Measurements from ENCODE around the gene FBXO44. TPM values are rescaled to one million over a fixed set of nuclear protein-coding genes. Genes with fewer than 3 reads are reported as not detected.
A peak's percentile ranks its signal among the peaks of the same experiment; 100 is the strongest.

Gene FBXO44
- total RNA-seq, 2 donors from 2014 or later: 29.1 to 39.1 TPM

DNA sequence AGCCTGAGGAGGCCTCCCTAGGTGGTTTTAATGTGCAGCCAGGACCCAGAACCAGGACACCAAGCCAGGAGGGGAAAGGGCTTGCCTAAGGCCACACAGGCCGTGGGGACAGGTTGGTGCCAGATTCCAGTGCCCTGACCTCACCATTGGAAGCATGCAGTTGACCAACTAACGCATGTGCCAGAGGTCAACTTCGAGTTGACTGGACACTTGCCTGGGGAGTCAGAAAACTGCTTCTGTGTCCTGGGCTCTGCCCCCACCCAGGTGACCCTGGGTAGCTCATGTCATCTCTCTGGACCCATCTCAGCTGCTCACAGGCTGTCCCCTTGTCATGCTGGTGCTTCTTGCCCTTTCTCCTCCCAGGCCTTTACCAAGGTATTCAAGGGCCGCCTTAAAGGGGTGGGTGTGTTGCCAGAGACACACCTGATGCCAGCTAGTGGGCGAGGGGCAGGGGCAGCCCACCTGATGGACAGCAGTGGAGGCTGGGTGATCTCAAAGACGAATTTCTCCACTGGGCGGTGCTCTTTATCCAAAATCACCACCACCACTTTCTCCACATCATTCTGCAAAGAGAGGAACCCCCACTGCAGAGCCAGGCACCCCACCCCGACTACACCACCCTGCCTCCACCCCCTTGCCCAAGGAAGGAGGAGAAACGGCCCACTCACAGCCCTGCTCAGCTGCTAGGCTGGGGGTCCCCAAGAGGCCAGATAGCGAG lies 21.9 kb downstream of the FBXO44 start:
- Mint-ChIP-seq H3K9me3 (no peaks in the 10 kb centered on the region), H3K27ac (peak overlapping the region; percentile 13), H3K4me3 (no peak overlapping the region), H3K4me1 (peaks cover 2% of the 10 kb centered on the region), H3K36me3 (ENCODE audit: low read depth) (peaks cover 42% of the 10 kb centered on the region), H3K27me3 (ENCODE audit: insufficient read depth) (no peaks in the 10 kb centered on the region)
- Histone ChIP-seq H3K9me3 (ENCODE audit: control insufficient read depth, low read length) (no peaks in the 10 kb centered on the region), H3K9ac (ENCODE audit: extremely low read depth, low read length, poor library complexity, severe bottlenecking) (no peak overlapping the region), H3K27ac (ENCODE audit: low read depth, low read length) (no peak overlapping the region), H3K4me1 (ENCODE audit: control insufficient read depth, insufficient read depth, low read length) (no peaks in the 10 kb centered on the region), H3K4me3 (ENCODE audit: low read length) (no peak overlapping the region), H3K27me3 (ENCODE audit: control insufficient read depth, insufficient read depth, low read length, poor library complexity, severe bottlenecking) (no peaks in the 10 kb centered on the region), H3K36me3 (ENCODE audit: control insufficient read depth, insufficient read depth, low read length) (peaks cover 28% of the 10 kb centered on the region)
- no peak for DNase-seq
- TF ChIP-seq, protein P1, sequence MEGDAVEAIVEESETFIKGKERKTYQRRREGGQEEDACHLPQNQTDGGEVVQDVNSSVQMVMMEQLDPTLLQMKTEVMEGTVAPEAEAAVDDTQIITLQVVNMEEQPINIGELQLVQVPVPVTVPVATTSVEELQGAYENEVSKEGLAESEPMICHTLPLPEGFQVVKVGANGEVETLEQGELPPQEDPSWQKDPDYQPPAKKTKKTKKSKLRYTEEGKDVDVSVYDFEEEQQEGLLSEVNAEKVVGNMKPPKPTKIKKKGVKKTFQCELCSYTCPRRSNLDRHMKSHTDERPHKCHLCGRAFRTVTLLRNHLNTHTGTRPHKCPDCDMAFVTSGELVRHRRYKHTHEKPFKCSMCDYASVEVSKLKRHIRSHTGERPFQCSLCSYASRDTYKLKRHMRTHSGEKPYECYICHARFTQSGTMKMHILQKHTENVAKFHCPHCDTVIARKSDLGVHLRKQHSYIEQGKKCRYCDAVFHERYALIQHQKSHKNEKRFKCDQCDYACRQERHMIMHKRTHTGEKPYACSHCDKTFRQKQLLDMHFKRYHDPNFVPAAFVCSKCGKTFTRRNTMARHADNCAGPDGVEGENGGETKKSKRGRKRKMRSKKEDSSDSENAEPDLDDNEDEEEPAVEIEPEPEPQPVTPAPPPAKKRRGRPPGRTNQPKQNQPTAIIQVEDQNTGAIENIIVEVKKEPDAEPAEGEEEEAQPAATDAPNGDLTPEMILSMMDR (conservative IDR thresholded peaks at IDR 0.05): no peak
- 93 to 94% methylated on average over 5 to 10 of the region's 10 CpGs for WGBS, 2 experiments (ENCODE audit: insufficient coverage in 1 of 2, insufficient read length in 1 of 2)

DNA sequence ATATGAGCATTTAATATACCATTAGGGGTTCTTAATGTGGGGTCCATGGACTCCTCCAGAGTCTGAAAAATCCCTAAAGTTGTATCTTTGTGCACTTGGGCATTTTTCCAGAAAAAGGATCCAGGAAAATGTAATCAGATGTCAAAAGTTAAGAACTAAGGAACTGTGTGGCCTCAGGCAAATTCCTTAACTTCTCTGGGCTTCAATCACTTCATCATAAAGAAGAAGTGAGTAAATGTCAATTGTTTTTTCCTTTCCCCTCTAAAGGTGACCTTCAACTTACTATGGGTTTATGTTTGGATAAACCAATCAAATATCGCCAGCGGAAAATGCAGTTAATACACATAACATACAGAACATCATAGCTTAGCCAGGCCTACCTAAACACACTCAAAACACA lies 23.8 kb downstream of the FBXO44 start:
- H3K9me3 Mint-ChIP-seq: no peaks in the 10 kb centered on the region
- Histone ChIP-seq H3K27ac (ENCODE audit: low read depth, low read length) (no peak overlapping the region), H3K27me3 (ENCODE audit: control insufficient read depth, insufficient read depth, low read length, poor library complexity, severe bottlenecking) (no peaks in the 10 kb centered on the region), H3K9me3 (ENCODE audit: control insufficient read depth, low read length) (no peaks in the 10 kb centered on the region), H3K4me1 (ENCODE audit: control insufficient read depth, insufficient read depth, low read length) (no peaks in the 10 kb centered on the region), H3K4me3 (ENCODE audit: low read length) (no peak overlapping the region), H3K9ac (ENCODE audit: extremely low read depth, low read length, poor library complexity, severe bottlenecking) (no peak overlapping the region), H3K36me3 (ENCODE audit: control insufficient read depth, insufficient read depth, low read length) (peaks cover 26% of the 10 kb centered on the region)
- H3K4me3 Mint-ChIP-seq: no peak overlapping the region
- no peak for DNase-seq
- no peaks in the 10 kb centered on the region for H3K27me3 Mint-ChIP-seq (ENCODE audit: insufficient read depth)
- H3K36me3 Mint-ChIP-seq (ENCODE audit: low read depth): peaks cover 32% of the 10 kb centered on the region
- TF ChIP-seq, protein P1 (conservative IDR thresholded peaks at IDR 0.05): no peak
- peaks cover 7% of the 10 kb centered on the region for H3K4me1 Mint-ChIP-seq
- whole genome bisulfite sequencing, 2 experiments (ENCODE audit: insufficient coverage in 1 of 2, insufficient read length in 1 of 2): 88 to 100% methylated on average over 2 of the region's 2 CpGs
- no peak overlapping the region for H3K27ac Mint-ChIP-seq

DNA sequence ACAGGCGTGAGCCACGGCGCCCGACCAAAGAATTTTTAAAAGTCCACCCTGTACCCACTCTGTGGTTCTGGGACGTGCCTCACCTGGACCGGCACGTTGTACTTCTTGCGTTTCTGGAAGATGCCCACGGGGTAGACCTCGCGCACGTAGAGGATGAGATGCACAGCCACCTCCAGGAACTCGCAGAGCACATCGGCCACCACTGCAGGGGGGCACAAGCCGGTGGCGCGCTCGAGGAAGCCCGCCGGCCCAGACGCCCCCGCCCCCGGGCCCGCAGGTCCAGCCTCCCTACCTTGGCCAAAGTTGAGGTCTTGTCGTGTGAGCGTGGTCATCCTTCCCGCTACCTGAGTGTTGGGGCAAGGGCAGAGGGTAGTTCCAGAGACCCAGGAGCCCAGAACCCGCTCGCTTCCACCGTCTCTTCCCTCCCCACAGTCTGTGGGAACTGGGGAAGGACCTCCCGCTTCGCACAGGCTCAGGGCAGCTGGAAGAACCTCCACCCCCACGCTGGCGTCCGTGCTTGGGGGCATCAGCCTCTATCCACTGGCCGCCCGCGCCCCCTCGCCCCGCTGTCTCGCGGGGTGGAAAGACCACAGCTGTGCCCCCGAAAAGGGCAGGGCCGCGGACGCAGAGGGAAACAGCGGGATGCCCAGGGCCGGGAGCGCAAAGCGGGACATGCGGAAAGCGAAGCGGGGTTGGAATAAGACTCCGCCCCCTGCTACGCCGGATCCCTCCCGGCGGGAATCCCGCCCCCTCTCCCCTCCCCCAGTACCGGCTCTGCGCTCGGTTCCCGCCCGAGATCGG lies 25.8 kb downstream of the FBXO44 start:
- Histone ChIP-seq H3K4me3 (ENCODE audit: low read length) (peak overlapping the region; percentile 91), H3K27me3 (ENCODE audit: control insufficient read depth, insufficient read depth, low read length, poor library complexity, severe bottlenecking) (no peaks in the 10 kb centered on the region), H3K9ac (ENCODE audit: extremely low read depth, low read length, poor library complexity, severe bottlenecking) (peak overlapping the region; percentile 70), H3K4me1 (ENCODE audit: control insufficient read depth, insufficient read depth, low read length) (no peaks in the 10 kb centered on the region), H3K36me3 (ENCODE audit: control insufficient read depth, insufficient read depth, low read length) (peaks cover 10% of the 10 kb centered on the region), H3K9me3 (ENCODE audit: control insufficient read depth, low read length) (no peaks in the 10 kb centered on the region), H3K27ac (ENCODE audit: low read depth, low read length) (peak overlapping the region; percentile 77)
- TF ChIP-seq, protein P1 (conservative IDR thresholded peaks at IDR 0.05): no peak
- peak overlapping the region; percentile 77 for H3K4me3 Mint-ChIP-seq
- 4 to 9% methylated on average over 30 to 65 of the region's 65 CpGs for WGBS, 2 experiments (ENCODE audit: insufficient coverage in 1 of 2, insufficient read length in 1 of 2)
- DNase-seq: no peak
- peak overlapping the region; percentile 61 for H3K27ac Mint-ChIP-seq
- H3K27me3 Mint-ChIP-seq (ENCODE audit: insufficient read depth): no peaks in the 10 kb centered on the region
- no peaks in the 10 kb centered on the region for H3K9me3 Mint-ChIP-seq
- peaks cover 18% of the 10 kb centered on the region for H3K36me3 Mint-ChIP-seq (ENCODE audit: low read depth)
- peaks cover 13% of the 10 kb centered on the region for H3K4me1 Mint-ChIP-seq
